Vagina (tissue), 2 donors: Measurements from ENCODE around the gene OR2J1.

Experiments
- POLR2A ChIP-seq, 2 donors: fragments of 450-650 bp; IDR thresholded peaks; one replicate each; pipeline ENCODE4 v1.6.1; 2017; ENCODE audit warnings: antibody characterized with exemption in 2 of 2, mild to moderate bottlenecking in 2 of 2, moderate library complexity in 2 of 2
- TF ChIP-seq, protein P1 (sequence below), 3 experiments: fragments of 450-650 bp in 2 of 3; fragments of 200-600 bp in 1 of 3; sonication (generic) in 1 of 3; IDR thresholded peaks; one replicate each; pipeline ENCODE4 v1.5.1; 2017 to 2019; ENCODE audit warnings: antibody characterized with exemption in 3 of 3, mild to moderate bottlenecking in 2 of 3, moderate library complexity in 2 of 3

DNA sequence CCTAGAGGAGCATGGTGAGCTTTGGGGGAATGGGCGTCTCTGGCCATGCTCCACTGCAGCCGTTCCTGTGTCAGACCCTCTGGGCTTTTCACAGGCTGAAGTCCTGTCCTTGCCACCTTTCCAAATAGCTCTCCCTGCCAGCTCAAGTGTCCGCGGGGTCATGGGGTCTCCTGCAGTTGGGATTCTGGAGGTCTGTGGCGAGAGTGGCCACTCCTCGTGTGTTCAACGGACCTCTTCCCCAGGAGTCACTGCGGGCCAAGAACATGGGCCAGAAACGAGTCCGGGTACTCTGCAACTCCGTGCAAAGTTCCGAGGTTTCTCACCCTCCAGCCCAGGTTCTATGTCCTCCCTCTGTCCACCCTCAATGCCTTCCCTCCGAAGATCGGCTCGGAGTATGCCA lies 16.8 kb upstream of the OR2J1 start:
- TF ChIP-seq, protein P1, sequence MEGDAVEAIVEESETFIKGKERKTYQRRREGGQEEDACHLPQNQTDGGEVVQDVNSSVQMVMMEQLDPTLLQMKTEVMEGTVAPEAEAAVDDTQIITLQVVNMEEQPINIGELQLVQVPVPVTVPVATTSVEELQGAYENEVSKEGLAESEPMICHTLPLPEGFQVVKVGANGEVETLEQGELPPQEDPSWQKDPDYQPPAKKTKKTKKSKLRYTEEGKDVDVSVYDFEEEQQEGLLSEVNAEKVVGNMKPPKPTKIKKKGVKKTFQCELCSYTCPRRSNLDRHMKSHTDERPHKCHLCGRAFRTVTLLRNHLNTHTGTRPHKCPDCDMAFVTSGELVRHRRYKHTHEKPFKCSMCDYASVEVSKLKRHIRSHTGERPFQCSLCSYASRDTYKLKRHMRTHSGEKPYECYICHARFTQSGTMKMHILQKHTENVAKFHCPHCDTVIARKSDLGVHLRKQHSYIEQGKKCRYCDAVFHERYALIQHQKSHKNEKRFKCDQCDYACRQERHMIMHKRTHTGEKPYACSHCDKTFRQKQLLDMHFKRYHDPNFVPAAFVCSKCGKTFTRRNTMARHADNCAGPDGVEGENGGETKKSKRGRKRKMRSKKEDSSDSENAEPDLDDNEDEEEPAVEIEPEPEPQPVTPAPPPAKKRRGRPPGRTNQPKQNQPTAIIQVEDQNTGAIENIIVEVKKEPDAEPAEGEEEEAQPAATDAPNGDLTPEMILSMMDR (IDR thresholded peaks at IDR 0.05), result no peak
- TF ChIP-seq POLR2A (IDR thresholded peaks at IDR 0.05), result no peak
